Stimulated activated CD4-positive, alpha-beta T cell treated with anti-CD3 and anti-CD28 coated beads, Interleukin-1b, Interleukin-23, amount 100 ng/mL, for 1 hour (primary cell): ENCODE results near the gene LBHD2.
"Not testable (repeated sequence)": the region's sequence is repeated elsewhere in the genome, so short reads cannot be mapped to it uniquely, and the experiment has no call there.

Experiments used
- DNase-seq, 2 donors: peaks; one replicate each; pipeline ENCODE4 v3.0.0-alpha.2; 2020; ENCODE audit warnings: low read depth in 2 of 2

The LBHD2 gene

DNA sequence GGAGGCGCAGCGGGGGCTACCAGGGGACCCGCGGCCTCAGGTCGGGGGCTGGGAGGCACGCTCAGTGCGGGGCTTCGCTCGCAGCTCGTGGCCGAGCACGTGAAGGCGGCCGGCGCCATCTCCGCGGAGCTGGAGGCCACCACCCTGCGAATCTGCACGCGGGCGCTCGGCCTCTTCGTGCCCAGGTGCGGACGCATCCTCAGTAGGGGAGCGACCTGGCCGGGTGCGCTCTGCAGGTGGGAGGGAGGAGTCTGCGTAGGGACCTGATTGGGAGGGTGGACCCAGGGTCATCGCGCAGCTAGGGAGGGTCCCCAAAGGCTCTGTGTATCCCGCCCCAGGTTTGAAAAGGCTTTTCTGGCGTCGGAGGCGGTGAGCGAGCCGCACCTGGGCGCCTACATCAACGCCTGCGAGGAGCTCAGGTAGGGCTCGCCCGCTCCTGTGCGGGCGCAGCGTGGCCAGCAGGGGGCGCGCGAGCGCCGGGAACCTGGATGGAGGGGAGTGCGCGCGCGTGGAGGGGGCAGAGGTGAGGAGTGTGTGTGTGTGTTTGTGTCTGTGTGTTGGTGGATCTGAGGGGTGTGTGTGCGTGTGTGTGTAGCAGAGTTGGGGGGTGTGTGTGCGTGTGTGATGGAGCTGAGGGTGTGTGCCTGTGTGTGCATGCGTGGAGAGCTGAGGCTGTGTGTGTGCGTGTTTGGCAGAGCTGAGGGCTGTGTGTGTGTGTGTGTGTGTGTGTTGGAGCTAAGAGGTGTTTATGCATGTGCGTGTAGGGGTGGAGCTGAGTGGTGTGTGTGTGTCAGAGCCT lies 20.8 kb downstream of the LBHD2 start:
- peak; percentile 49 to 63 for DNase-seq

DNA sequence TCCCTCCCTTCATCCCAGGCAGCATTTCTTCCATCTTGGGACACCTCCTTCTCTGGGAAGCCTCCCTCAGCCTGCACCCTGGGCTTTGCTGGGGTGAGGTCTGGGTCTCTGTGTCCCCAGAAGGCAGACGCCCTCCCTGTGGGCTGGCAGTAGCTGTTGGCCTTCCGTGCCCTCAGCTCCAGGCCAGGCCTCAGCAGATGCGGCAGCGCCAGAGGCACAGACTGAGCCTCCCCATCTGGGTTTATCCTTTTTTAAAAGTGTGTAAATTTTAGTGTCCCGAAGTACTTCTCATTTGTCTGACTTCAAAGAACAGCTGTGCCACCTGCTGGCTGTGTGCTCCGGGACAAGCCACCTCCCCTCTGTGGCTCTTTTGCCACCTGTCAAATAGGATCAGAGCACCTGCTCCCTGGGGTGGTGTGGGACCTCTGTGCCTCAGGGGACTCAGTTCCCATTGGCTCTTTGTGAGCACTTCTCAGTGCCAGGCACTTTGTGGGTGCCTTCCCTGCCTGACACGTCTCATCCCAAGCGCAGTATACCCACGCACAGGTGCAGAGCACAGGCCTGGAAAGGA lies 21.7 kb downstream of the LBHD2 start:
- DNase-seq: no peak

GRCh38 chr14:103107455-103107854 lies 23.4 kb downstream of the LBHD2 start:
- DNase-seq: no peak

- no peak for DNase-seq
Measured at GRCh38 chr14:103107941-103108748, 24.1 kb downstream of the LBHD2 start.

GRCh38 chr14:103108749-103109207 lies 24.8 kb downstream of the LBHD2 start:
- no peak for DNase-seq

- DNase-seq: no peak
Measured at GRCh38 chr14:103109535-103110441, 25.8 kb downstream of the LBHD2 start.

DNA sequence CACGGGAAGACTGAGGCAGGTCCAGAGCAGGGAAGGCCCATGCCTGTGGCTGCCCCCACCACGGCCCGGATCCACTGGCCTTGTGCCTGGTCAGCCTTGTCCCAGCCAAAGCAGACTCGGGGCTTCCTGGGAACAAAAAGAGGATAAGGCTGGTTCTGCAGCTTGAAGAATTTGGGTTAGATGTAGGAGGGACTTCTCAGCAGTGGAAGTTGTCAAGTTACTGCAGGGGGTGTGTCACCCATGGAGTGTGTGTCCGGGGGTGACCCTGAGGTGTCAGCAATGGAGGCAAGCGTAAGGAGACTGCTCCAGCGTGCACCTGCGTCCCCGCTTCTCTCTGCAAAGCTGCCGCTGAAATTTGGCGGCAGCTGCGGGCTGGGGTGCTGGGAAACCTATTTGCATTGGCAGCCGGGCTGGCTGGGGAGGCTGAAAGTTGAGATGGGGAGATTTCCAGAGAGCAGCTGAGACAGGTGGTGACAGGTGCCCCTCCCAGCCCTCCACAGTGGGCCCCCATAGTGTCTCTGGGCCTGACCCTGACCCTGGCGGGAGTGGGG lies 26.7 kb downstream of the LBHD2 start:
- DNase-seq: no peak

DNA sequence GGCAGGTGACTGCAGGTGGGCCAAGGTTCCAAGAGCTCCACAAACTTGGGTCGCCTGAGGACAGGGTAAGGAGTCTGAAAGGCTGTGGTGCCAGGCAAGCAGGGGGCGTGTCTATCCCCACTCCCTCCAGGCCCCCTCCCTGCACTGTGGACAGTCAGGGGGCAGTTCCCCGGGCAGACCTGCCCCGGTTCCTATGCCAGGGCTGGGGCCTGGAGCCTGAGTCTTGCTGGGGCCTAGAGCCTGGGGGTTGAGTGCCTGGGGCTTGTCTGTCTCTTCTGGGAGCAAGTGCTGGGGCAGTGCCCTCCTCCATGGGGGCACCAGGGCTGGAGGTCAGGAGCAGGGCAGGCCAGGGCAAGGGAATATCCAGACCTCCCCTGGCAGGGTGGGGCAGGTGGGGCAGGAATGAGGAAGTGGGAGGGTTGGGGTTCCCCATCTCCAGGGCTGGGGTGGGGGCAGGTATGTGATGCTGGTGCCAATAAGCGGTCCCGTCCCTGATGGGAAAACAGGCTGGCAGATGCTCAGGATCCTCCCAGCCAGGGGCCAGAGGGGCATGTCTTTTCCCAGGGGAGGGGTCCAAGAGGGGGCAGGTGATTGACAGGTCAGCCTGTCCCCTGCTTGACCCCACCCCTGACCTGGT lies 27.3 kb downstream of the LBHD2 start:
- DNase-seq: no peak

GRCh38 chr14:103112400-103113243 lies 28.6 kb downstream of the LBHD2 start:
- no peak for DNase-seq

DNA sequence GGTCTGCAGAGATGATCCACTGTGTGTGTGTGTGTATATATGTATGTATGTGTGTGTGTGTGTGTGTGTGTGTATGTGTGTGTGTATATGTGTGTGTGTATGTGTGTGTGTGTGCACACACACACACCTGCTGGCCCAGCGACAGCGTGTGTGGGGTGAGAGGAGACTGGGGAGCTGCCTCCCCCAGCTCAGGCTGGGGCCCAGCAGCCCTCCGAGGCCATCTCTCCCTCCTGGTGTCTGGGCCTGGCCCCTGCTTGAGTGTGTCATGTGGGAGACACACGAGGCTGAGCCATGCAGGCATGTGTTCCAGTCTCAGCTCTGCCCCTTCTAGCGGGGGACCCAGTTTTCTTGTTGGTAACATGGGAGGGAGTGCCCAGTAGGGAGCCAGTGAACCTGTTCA lies 29.3 kb downstream of the LBHD2 start:
- DNase-seq: no peak

DNA sequence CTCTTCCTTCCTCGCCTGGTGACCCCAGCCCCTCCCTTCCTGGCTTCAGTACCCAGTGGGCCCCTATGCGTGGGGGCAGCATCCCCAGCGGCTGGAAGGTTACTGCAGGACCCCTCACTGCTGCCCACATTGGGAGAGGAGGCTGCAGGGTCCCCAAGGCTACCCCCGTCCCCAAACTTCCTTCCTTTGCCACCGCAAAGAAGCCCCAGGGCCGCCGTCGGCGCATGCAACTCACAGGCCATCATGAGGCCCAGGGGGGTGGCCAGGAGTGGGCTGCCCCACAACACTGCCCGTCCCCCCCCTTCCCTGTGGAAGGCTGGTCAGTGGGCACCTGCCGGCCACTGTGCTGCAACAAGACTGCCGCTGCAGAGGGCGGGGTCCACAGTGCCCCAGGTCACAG lies 29.8 kb downstream of the LBHD2 start:
- DNase-seq: no peak

DNA sequence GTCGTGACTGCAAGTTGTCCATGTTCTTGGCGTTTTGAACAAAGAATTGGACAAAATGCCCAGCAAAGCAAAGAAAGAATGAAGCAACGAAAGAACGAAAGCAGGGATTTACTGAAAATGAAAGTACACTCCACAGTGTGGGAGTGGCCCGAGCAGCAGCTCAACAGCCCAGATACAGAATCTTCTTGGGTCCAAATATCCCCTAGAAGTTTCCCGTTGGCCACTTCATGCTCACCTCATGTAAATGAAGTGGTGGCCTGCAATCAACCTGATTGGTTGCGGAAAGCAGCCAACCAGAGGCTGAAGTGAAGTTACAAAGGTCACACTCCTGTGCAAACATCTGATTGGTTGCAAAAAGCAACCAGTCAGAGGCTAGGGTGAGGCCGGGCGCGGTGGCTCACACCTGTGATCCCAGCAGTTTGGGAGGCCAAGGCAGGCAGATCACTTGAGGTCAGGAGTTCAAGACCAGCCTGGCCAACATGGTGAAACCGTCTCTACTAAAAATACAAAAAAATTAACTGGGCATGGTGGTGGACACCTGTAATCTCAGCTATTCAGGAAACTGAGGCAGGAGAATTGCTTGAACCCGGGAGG lies 31.2 kb downstream of the LBHD2 start:
- not testable (repeated sequence) for DNase-seq

DNA sequence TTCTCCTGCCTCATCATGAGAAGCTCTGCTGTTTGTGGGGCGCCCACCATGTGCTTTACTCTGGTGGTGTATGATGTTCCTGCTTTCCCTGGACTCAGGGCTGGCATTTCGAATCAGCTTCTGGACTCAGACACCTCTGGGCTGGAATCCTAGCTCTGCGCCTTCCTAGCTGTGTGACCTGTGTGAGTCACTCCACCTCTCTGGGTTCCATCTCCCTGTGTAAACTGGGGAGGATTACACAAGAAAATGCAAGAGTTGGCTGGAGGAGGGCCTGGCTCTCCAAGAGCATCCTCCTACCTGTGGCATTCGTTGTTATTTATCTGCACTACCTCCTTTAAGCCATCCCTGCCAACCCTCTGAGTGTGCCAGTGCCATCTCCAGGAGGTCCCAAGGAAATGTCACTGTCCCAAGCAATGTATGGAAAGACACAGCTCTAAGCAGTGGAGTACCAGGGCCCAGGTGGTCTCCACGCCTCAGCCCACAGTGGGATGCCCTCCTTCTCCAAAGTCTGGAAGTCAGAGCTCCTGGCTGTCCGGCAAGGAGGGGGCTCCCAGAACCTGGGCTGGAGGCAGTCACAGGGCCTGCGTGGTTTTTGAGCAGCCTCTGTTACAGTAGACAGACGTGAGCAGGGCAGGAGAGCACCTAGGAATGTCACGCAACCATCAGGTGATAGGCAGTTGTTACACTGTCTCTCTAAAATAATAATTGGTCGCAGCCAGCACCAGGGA lies 32.0 kb downstream of the LBHD2 start:
- no peak for DNase-seq

DNA sequence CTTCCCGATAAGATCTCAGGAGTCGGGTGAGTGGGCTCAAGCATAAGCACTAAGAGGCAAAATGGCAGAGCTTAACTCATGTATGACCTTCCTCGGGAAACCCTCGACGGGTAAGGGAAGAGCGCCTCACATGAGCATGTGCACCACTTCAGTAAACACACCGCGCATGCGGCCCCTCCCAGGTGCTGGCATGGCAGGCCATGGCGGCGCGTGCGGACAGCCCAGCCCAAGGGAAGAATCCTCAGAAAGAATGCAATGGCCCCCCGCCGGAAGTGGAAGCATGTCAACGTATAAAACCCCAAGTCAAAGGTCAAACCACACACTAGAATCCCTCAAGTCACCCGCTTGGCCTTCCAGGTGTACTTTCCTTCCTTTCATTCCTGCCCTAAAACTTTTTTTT lies 32.6 kb downstream of the LBHD2 start:
- DNase-seq: no peak

DNA sequence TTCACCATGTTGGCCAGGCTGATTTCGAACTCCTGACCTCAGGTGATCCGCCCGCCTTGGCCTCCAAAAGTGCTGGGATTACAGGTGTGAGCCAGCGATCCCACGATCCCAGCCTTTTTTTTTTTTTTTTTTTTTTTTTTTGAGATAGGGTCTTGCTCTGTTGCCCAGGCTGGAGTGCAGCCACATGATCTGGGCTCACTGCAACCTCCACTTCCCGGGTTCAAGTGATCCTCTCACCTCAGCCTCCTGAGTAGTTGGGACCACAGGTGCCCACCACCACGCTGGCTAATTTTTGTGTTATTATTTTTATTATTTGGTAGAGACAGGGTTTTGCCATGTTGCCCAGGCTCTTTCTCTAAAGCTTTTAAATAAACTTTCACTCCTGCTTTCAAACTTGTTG lies 33.5 kb downstream of the LBHD2 start:
- not testable (repeated sequence) for DNase-seq

DNA sequence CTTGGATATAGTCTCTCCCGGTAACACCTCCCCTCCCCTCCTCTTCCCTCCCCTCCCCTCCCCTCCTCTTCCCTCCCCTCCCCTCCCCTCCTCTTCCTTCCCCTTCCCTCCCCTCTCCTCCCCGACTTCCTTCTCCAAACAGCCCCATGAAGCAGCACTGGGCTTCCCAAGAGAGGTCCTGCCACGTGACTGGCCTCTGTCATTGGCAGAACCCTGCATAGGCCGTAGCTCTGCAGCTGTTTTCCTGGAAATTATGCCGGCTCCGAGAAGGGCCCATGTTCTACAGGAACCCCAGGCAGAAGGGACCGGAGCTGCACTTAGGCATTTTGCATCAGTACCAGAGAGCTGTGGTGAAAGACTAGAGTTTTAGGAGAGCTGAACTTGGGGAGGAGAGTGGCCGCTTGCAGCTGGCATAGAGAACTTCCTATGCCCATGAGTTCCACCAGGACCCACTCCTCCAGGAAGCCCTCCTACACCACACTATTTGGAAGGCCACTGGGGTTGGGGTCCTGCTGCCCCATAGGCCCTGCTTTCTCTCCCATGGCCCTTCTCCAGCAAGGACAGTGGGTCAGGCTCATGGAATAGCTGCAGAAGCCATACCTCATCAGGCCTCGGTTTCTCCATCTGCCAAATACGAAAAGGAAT lies 34.1 kb downstream of the LBHD2 start:
- DNase-seq: no peak

- no peak for DNase-seq
Measured at GRCh38 chr14:103118663-103119404, 34.8 kb downstream of the LBHD2 start.

GRCh38 chr14:103119527-103119926 lies 35.5 kb downstream of the LBHD2 start:
- DNase-seq: not testable (repeated sequence)
